ENCODE results near the gene PIGO. TPM values are rescaled to one million over a fixed set of nuclear protein-coding genes. Genes with fewer than 3 reads are reported as not detected.

Gene PIGO
- polyA plus RNA-seq, 1 of the 3 experiments (the other 2 are of a cell fraction): 31.0 TPM

GRCh38 chr9:35074791-35075190, 21.6 kb downstream of the PIGO start:
- Histone ChIP-seq H4K20me1 (ENCODE audit: insufficient read depth) (peaks cover 26% of the 10 kb centered on the region), H3K4me2 (no peak overlapping the region), H3F3A (replicated peaks; ENCODE audit: insufficient read depth) (peaks cover 24% of the 10 kb centered on the region), H3K9me3 (no peaks in the 10 kb centered on the region), H2AFZ (ENCODE audit: low read depth) (no peak overlapping the region), H3K4me3 (ENCODE audit: low read depth in 2 of 2, low read length in 1 of 2) (no peak overlapping the region), H3K9ac (no peak overlapping the region), H3K27ac (ENCODE audit: low read depth in 2 of 2, low read length in 1 of 2) (no peak overlapping the region), H3K36me3 (replicated peaks in 1 of 2; ENCODE audit: control insufficient read depth in 1 of 2, insufficient read depth in 2 of 2, low read length in 1 of 2) (peaks cover 17 to 37% of the 10 kb centered on the region in 2 experiments), H3K9me2 (no peaks in the 10 kb centered on the region), H3K4me1 (ENCODE audit: control insufficient read depth in 1 of 2, insufficient read depth in 2 of 2, low read depth in 1 of 2, low read length in 1 of 2) (peaks cover 24 to 30% of the 10 kb centered on the region in 2 experiments), H3K79me2 (ENCODE audit: insufficient read depth) (peaks cover 50% of the 10 kb centered on the region), H3K27me3 (ENCODE audit: insufficient read depth) (no peaks in the 10 kb centered on the region)
- DNase-seq: no peak
- WGBS (ENCODE audit: low lambda C conversion rate): 97% methylated on average over 8 of the region's 8 CpGs
- TF ChIP-seq FOXM1 (IDR thresholded peaks at IDR 0.05; ENCODE audit: low read depth): no peak
- no peak for TF ChIP-seq MEF2A (IDR thresholded peaks at IDR 0.05; ENCODE audit: borderline replicate concordance, low read depth)
- TF ChIP-seq CTCF (IDR thresholded peaks at IDR 0.05): no peak
- TF ChIP-seq MXI1 (IDR thresholded peaks at IDR 0.05; ENCODE audit: low read depth, low read length): no peak
- TF ChIP-seq EP300 (IDR thresholded peaks at IDR 0.05; ENCODE audit: borderline replicate concordance in 1 of 2, low read depth in 1 of 2, low read length in 1 of 2): no peak
- no peak for TF ChIP-seq USF1 (IDR thresholded peaks at IDR 0.05; ENCODE audit: borderline replicate concordance, low read depth)
- TF ChIP-seq NRF1 (IDR thresholded peaks at IDR 0.05; ENCODE audit: low read depth, low read length): no peak
- no peak for TF ChIP-seq POLR2AphosphoS5 (IDR thresholded peaks at IDR 0.05; ENCODE audit: low read depth, low read length)
- no peak for TF ChIP-seq EZH2phosphoT487 (IDR thresholded peaks at IDR 0.05; ENCODE audit: borderline replicate concordance, low read depth)
- TF ChIP-seq SMC3 (IDR thresholded peaks at IDR 0.05; ENCODE audit: low read depth, low read length): no peak
- no peak for TF ChIP-seq RCOR1 (IDR thresholded peaks at IDR 0.05; ENCODE audit: low read length)
- TF ChIP-seq TAF1 (IDR thresholded peaks at IDR 0.05; ENCODE audit: borderline replicate concordance, low read depth, low read length): no peak
- no peak for TF ChIP-seq PBX3 (IDR thresholded peaks at IDR 0.05)
- TF ChIP-seq TCF12 (IDR thresholded peaks at IDR 0.05): no peak
- ChIA-PET CTCF (no interaction called here), POLR2A (no interaction called here)

GRCh38 chr9:35074141-35074540, 22.2 kb downstream of the PIGO start:
- no peaks in the 10 kb centered on the region for H3K27me3 ChIP-seq (ENCODE audit: insufficient read depth)
- peaks cover 32% of the 10 kb centered on the region for H4K20me1 ChIP-seq (ENCODE audit: insufficient read depth)
- ChIA-PET POLR2A (no interaction called here), CTCF (no interaction called here)
- H3K27ac ChIP-seq (ENCODE audit: low read depth in 2 of 2, low read length in 1 of 2): no peak overlapping the region
- no peaks in the 10 kb centered on the region for H3K9me2 ChIP-seq
- H3K9ac ChIP-seq: no peak overlapping the region
- H3K4me2 ChIP-seq: no peak overlapping the region
- peaks cover 28 to 32% of the 10 kb centered on the region in 2 experiments for H3K4me1 ChIP-seq (ENCODE audit: control insufficient read depth in 1 of 2, insufficient read depth in 2 of 2, low read depth in 1 of 2, low read length in 1 of 2)
- peaks cover 54% of the 10 kb centered on the region for H3K79me2 ChIP-seq (ENCODE audit: insufficient read depth)
- H3K4me3 ChIP-seq (ENCODE audit: low read depth in 2 of 2, low read length in 1 of 2): no peak overlapping the region
- DNase-seq: no peak
- no peak overlapping the region for H2AFZ ChIP-seq (ENCODE audit: low read depth)
- peaks cover 17 to 37% of the 10 kb centered on the region in 2 experiments for H3K36me3 ChIP-seq (replicated peaks in 1 of 2; ENCODE audit: control insufficient read depth in 1 of 2, insufficient read depth in 2 of 2, low read length in 1 of 2)
- peaks cover 24% of the 10 kb centered on the region for H3F3A ChIP-seq (replicated peaks; ENCODE audit: insufficient read depth)
- TF ChIP-seq MXI1 (IDR thresholded peaks at IDR 0.05; ENCODE audit: low read depth, low read length): no peak
- H3K9me3 ChIP-seq: no peaks in the 10 kb centered on the region
- 97% methylated on average over 5 of the region's 6 CpGs for WGBS (ENCODE audit: low lambda C conversion rate)
